Loucy (cell line): Measurements from ENCODE around the gene CLTCL1.
"Not testable (repeated sequence)": the region's sequence is repeated elsewhere in the genome, so short reads cannot be mapped to it uniquely, and the experiment has no call there.

Experiments used
- CTCF ChIP-seq: fragments of 200-600 bp; sonication (generic); conservative IDR thresholded peaks from 2 replicates; pipeline ENCODE4 v1.5.1; 2014; ENCODE audit warnings: mild to moderate bottlenecking, antibody characterized with exemption, low read length
- EZH2phosphoT487 ChIP-seq: fragments of 200-600 bp; IDR thresholded peaks from 2 replicates; pipeline ENCODE4 v1.6.1; 2018; ENCODE audit warnings: antibody characterized with exemption, mild to moderate bottlenecking, moderate library complexity, borderline replicate concordance

- TF ChIP-seq CTCF, EZH2phosphoT487: not testable (repeated sequence)
These were observed 88.7 kb downstream of the CLTCL1 start for GRCh38 chr22:19202799-19203186.
